Endodermal cell (in vitro differentiated cells): ENCODE results near the gene SLC12A8. TPM values are rescaled to one million over a fixed set of nuclear protein-coding genes. Genes with fewer than 3 reads are reported as not detected.

Experiments used
- DNase-seq: peaks from one replicate; pipeline ENCODE4 v3.0.0-alpha.2; 2017
- H3K27ac ChIP-seq: 2 replicates; pipeline ENCODE4 v1.5.1; 2013; ENCODE audit warnings: mild to moderate bottlenecking, low read depth, low read length, moderate library complexity
- H3K27me3 ChIP-seq: 2 replicates; pipeline ENCODE4 v1.6.1; 2013; ENCODE audit warnings: mild to moderate bottlenecking, low read length, moderate library complexity; ENCODE audit not compliant: insufficient read depth, control insufficient read depth, poor library complexity, severe bottlenecking
- H3K36me3 ChIP-seq: 2 replicates; pipeline ENCODE4 v1.7.0; 2013; ENCODE audit warnings: mild to moderate bottlenecking, low read length, moderate library complexity; ENCODE audit not compliant: control insufficient read depth, insufficient read depth
- H3K4me1 ChIP-seq: one replicate; pipeline ENCODE4 v1.7.0; 2013; ENCODE audit warnings: low read length; ENCODE audit not compliant: control insufficient read depth, insufficient read depth
- H3K4me3 ChIP-seq: 2 replicates; pipeline ENCODE4 v1.5.1; 2013; ENCODE audit warnings: mild to moderate bottlenecking, low read length, moderate library complexity
- H3K9ac ChIP-seq: 2 replicates; pipeline ENCODE4 v1.6.1; 2013; ENCODE audit warnings: mild to moderate bottlenecking, low read length, moderate library complexity; ENCODE audit not compliant: poor library complexity, severe bottlenecking; ENCODE audit errors: extremely low read depth
- H3K9me3 ChIP-seq: 2 replicates; pipeline ENCODE4 v1.6.1; 2013; ENCODE audit warnings: mild to moderate bottlenecking, low read length, moderate library complexity; ENCODE audit not compliant: control insufficient read depth
- H3K27ac Mint-ChIP-seq: 2 replicates; pipeline ENCODE4 v1.8.0; 2020; ENCODE audit warnings: mixed read lengths
- H3K27me3 Mint-ChIP-seq: 2 replicates; pipeline ENCODE4 v1.8.0; 2021; ENCODE audit warnings: mild to moderate bottlenecking, mixed read lengths; ENCODE audit not compliant: insufficient read depth
- H3K36me3 Mint-ChIP-seq: 2 replicates; pipeline ENCODE4 v1.8.0; 2020; ENCODE audit warnings: low read depth, mixed read lengths
- H3K4me1 Mint-ChIP-seq: 2 replicates; pipeline ENCODE4 v1.8.0; 2020; ENCODE audit warnings: mixed read lengths
- H3K4me3 Mint-ChIP-seq: 2 replicates; pipeline ENCODE4 v1.8.0; 2020; ENCODE audit warnings: mild to moderate bottlenecking, moderate library complexity, mixed read lengths
- H3K9me3 Mint-ChIP-seq: 2 replicates; pipeline ENCODE4 v1.8.0; 2020; ENCODE audit warnings: mild to moderate bottlenecking, mixed read lengths
- CTCF ChIP-seq: fragments of 200-600 bp; sonication (generic); conservative IDR thresholded peaks from 2 replicates; pipeline ENCODE4 v1.5.0; 2021; ENCODE audit warnings: antibody characterized with exemption, mild to moderate bottlenecking
- WGBS, 2 experiments: methylation state at CpG; one replicate each; pipeline versions ENCODE4 v1.1.5 to v1.1.7; 2013; ENCODE audit warnings: missing lambda C conversion rate in 2 of 2, mixed read lengths in 1 of 2; ENCODE audit not compliant: insufficient coverage in 1 of 2, insufficient read length in 1 of 2; 5-methylcytosine and 5-hydroxymethylcytosine counted together
- total RNA-seq, 2 donors: library from RNA; stranded (reverse); fragmentation: NEBNext Ultra II Directional in 1 of 2; extraction: Animal tissue kit (Norgen Biotek cat#: 25700) in 1 of 2; gene quantifications; 2 replicates in 1 of 2; 3 replicates in 1 of 2; pipeline ENCODE4 v1.2.1, GENCODE V29; 2021

The SLC12A8 gene
- total RNA-seq, 2 donors from 2014 or later = 17.3 to 18.6 TPM

GRCh38 chr3:125177746-125178145 is 34.8 kb downstream of the SLC12A8 start:
- Histone ChIP-seq H3K27ac (no peak overlapping the region), H3K9me3 (peaks cover 19% of the 10 kb centered on the region), H3K9ac (no peak overlapping the region), H3K27me3 (no peaks in the 10 kb centered on the region), H3K36me3 (no peaks in the 10 kb centered on the region), H3K4me1 (no peaks in the 10 kb centered on the region), H3K4me3 (no peak overlapping the region)
- no peaks in the 10 kb centered on the region for H3K4me1 Mint-ChIP-seq
- DNase-seq = no peak
- no peak for TF ChIP-seq CTCF
- H3K27me3 Mint-ChIP-seq = no peaks in the 10 kb centered on the region
- H3K9me3 Mint-ChIP-seq = peaks cover 17% of the 10 kb centered on the region
- H3K4me3 Mint-ChIP-seq = no peak overlapping the region
- 96 to 98% methylated on average over 13 of the region's 13 CpGs for WGBS, 2 experiments
- H3K27ac Mint-ChIP-seq = no peak overlapping the region
- H3K36me3 Mint-ChIP-seq = peaks cover 29% of the 10 kb centered on the region

DNA sequence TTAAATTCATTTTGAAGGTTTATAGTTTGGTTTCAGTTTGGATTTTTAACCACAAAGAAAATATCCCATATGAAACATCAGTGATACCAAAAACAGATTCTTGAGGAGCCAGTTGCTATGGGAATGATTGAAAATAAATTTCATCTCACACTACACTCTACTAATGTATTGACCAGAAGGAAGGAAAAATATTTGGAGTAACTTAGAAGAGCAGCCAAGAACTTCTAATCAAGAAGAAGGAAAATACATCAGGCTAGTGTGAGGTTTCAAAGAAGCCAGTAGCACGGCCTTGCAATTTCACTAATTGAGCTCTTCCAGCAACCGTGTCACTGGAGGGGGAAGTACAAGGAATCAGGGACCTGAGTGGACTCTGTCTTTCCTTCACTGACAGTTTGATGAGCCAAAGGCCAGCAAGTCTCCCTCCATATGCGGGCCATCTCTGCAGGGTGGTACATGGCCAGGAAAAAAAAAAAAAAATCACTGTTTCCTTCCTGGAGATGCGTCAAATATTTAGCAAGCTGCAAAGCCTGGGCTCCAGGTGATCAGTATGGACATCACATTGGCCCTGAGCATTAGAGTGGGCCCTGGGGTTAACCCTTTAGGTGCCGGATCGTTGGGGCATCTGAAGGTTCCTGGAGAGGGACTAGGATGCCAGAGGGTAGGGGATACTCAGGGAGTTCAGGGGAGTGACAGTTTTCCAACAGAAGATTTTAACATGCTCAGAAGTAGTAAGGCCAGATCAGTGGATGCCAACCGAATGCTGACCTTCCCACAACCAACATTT is 37.1 kb downstream of the SLC12A8 start:
- Histone ChIP-seq H3K4me1 (no peaks in the 10 kb centered on the region), H3K4me3 (no peak overlapping the region), H3K36me3 (no peaks in the 10 kb centered on the region), H3K27me3 (no peaks in the 10 kb centered on the region), H3K9ac (no peak overlapping the region), H3K27ac (no peak overlapping the region), H3K9me3 (peaks cover 25% of the 10 kb centered on the region)
- peaks cover 30% of the 10 kb centered on the region for H3K36me3 Mint-ChIP-seq
- 91 to 96% methylated on average over 6 to 7 of the region's 7 CpGs for WGBS, 2 experiments
- no peak for TF ChIP-seq CTCF
- no peak overlapping the region for H3K27ac Mint-ChIP-seq
- H3K9me3 Mint-ChIP-seq = peaks cover 22% of the 10 kb centered on the region
- no peaks in the 10 kb centered on the region for H3K27me3 Mint-ChIP-seq
- DNase-seq = no peak
- no peak overlapping the region for H3K4me3 Mint-ChIP-seq
- no peaks in the 10 kb centered on the region for H3K4me1 Mint-ChIP-seq

DNA sequence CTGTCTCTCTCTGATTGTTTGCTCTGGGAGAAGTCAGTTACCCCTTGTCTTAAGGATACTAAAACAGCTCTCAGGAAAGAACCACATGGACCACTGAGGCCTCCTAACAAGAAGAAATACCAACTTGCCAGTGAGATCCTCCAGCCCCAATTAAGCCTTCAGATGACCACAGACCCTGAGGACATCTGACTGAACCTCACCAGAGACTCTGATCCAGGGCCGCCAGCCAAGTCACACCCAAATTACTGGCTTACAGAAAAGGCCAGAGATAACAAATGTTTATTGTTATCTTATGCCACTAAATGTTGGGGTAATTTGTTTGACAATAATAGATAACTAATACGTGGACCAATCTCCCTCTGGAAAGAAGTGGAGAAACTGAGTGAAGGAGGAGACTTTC is 40.2 kb downstream of the SLC12A8 start:
- peaks cover 22% of the 10 kb centered on the region for H3K9me3 Mint-ChIP-seq
- no peak overlapping the region for H3K4me3 ChIP-seq
- no peaks in the 10 kb centered on the region for H3K27me3 Mint-ChIP-seq
- no peak overlapping the region for H3K9ac ChIP-seq
- no peaks in the 10 kb centered on the region for H3K4me1 ChIP-seq
- 86% methylated on average over 2 of the region's 2 CpGs; no CpG with 5 or more reads in 1 of the 2 experiments for WGBS, 2 experiments
- peaks cover 30% of the 10 kb centered on the region for H3K36me3 Mint-ChIP-seq
- H3K4me3 Mint-ChIP-seq = no peak overlapping the region
- H3K36me3 ChIP-seq = no peaks in the 10 kb centered on the region
- no peak for DNase-seq
- H3K27me3 ChIP-seq = no peaks in the 10 kb centered on the region
- peaks cover 7% of the 10 kb centered on the region for H3K4me1 Mint-ChIP-seq
- H3K9me3 ChIP-seq = peaks cover 25% of the 10 kb centered on the region
- TF ChIP-seq CTCF = no peak
- H3K27ac Mint-ChIP-seq = no peak overlapping the region
- no peak overlapping the region for H3K27ac ChIP-seq
